ENCODE measurements around the gene FLYWCH2. TPM values are rescaled to one million over a fixed set of nuclear protein-coding genes. Genes with fewer than 3 reads are reported as not detected.

Gene FLYWCH2
- total and polyA plus RNA-seq, 2 of the 13 experiments (the other 11 are each of a cell fraction or from before 2014, with no cell fraction given), result 16.9 to 19.8 TPM

- peak; percentile 9; the same call in 1 of the 2 replicates for TF ChIP-seq MXD3 (CRISPR knock-in tag; IDR thresholded peaks at IDR 0.05)
- TF ChIP-seq ELF3 (CRISPR knock-in tag; IDR thresholded peaks at IDR 0.05), result no peak
- TF ChIP-seq ZEB1 (IDR thresholded peaks at IDR 0.05; ENCODE audit: insufficient replicate concordance, low read depth), result no peak
- TF ChIP-seq ZNF44 (CRISPR knock-in tag; IDR thresholded peaks at IDR 0.05), result no peak
- no peak for TF ChIP-seq ARID5B (CRISPR knock-in tag; IDR thresholded peaks at IDR 0.05)
- no peak for TF ChIP-seq HNRNPK (IDR thresholded peaks at IDR 0.05; ENCODE audit: low read depth, low read length, poor library complexity, severe bottlenecking)
- no peak for TF ChIP-seq ZNF576 (CRISPR knock-in tag; IDR thresholded peaks at IDR 0.05)
- TF ChIP-seq PATZ1 (CRISPR knock-in tag; IDR thresholded peaks at IDR 0.05), result no peak
- no peak for TF ChIP-seq KAT8 (CRISPR knock-in tag; IDR thresholded peaks at IDR 0.05)
- TF ChIP-seq TFAP4 (IDR thresholded peaks at IDR 0.05; ENCODE audit: borderline replicate concordance, low read depth), result no peak
- no peak for TF ChIP-seq NFYC (CRISPR knock-in tag; IDR thresholded peaks at IDR 0.05)
- TF ChIP-seq TGIF2 (CRISPR knock-in tag; IDR thresholded peaks at IDR 0.05), result no peak
- TF ChIP-seq NFIB (CRISPR knock-in tag; IDR thresholded peaks at IDR 0.05; ENCODE audit: borderline replicate concordance), result no peak
- TF ChIP-seq IKZF5 (CRISPR knock-in tag; IDR thresholded peaks at IDR 0.05), result no peak
- TF ChIP-seq AGO2 (optimal IDR thresholded peaks at IDR 0.05; ENCODE audit: low read depth, low read length), result no peak
- peak; percentile 25; the same call in 1 of the 2 replicates for TF ChIP-seq HDAC1 (CRISPR knock-in tag; IDR thresholded peaks at IDR 0.05)
- no peak for TF ChIP-seq SALL2 (CRISPR knock-in tag; IDR thresholded peaks at IDR 0.05)
- no peak for TF ChIP-seq TAF1 (CRISPR knock-in tag; IDR thresholded peaks at IDR 0.05)
- no peak for TF ChIP-seq ZNF460 (CRISPR knock-in tag; IDR thresholded peaks at IDR 0.05; ENCODE audit: borderline replicate concordance)
- TF ChIP-seq TEAD3 (CRISPR knock-in tag; optimal IDR thresholded peaks at IDR 0.05; ENCODE audit: borderline replicate concordance), result peak; percentile 0
- TF ChIP-seq RCOR2 (CRISPR knock-in tag; IDR thresholded peaks at IDR 0.05), result no peak
- no peak for TF ChIP-seq GLMP (CRISPR knock-in tag; IDR thresholded peaks at IDR 0.05; ENCODE audit: borderline replicate concordance)
Measured at GRCh38 chr16:2883458-2883908, 468 bp downstream of the FLYWCH2 start (continued).

Measured in HepG2 (cell line).